HepG2 (cell line): ENCODE measurements around the gene EMC8. TPM values are rescaled to one million over a fixed set of nuclear protein-coding genes. Genes with fewer than 3 reads are reported as not detected.
A peak's percentile ranks its signal among the peaks of the same experiment; 100 is the strongest.

Source experiments
- ATF1 ChIP-seq: IDR thresholded peaks from 2 replicates; pipeline ENCODE4 v1.6.1; 2016; ENCODE audit warnings: mild to moderate bottlenecking, control low read depth
- BORCS8-MEF2B ChIP-seq: sonication (generic); formaldehyde crosslinking; IDR thresholded peaks from 2 replicates; pipeline ENCODE4 v1.8.0; 2022; ENCODE audit warnings: mild to moderate bottlenecking, missing genetic modification reagents
- GPN1 ChIP-seq: sonication (generic); formaldehyde crosslinking; IDR thresholded peaks from 2 replicates; pipeline ENCODE4 v1.5.1; 2020; ENCODE audit warnings: missing genetic modification reagents, borderline replicate concordance
- GRHL1 ChIP-seq: sonication (generic); formaldehyde crosslinking; conservative IDR thresholded peaks from 2 replicates; pipeline ENCODE4 v1.8.0; 2022; ENCODE audit warnings: missing genetic modification reagents
- HNRNPK ChIP-seq: fragments of 200-400 bp; formaldehyde crosslinking; IDR thresholded peaks from 2 replicates; pipeline ENCODE4 v1.6.1; 2018; ENCODE audit warnings: low read length, low read depth, moderate library complexity, mild to moderate bottlenecking; ENCODE audit not compliant: poor library complexity, severe bottlenecking
- MBD4 ChIP-seq: IDR thresholded peaks from 2 replicates; pipeline ENCODE4 v1.6.1; 2012; ENCODE audit warnings: low read length, inconsistent platforms, borderline replicate concordance
- MIXL1 ChIP-seq: IDR thresholded peaks from 2 replicates; pipeline ENCODE4 v1.6.1; 2016
- RAD21 ChIP-seq: fragments of 450-650 bp; formaldehyde crosslinking; IDR thresholded peaks from 2 replicates; pipeline ENCODE4 v1.5.0; 2020; ENCODE audit warnings: mild to moderate bottlenecking
- RFXANK ChIP-seq: IDR thresholded peaks from 2 replicates; pipeline ENCODE4 v1.6.1; 2016
- TSC22D2 ChIP-seq: sonication (generic); formaldehyde crosslinking; IDR thresholded peaks from 2 replicates; pipeline ENCODE4 v1.5.1; 2020; ENCODE audit warnings: missing genetic modification reagents, mild to moderate bottlenecking, borderline replicate concordance
- ZMAT3 ChIP-seq: sonication (generic); formaldehyde crosslinking; conservative IDR thresholded peaks from 2 replicates; pipeline ENCODE4 v1.7.0; 2021; ENCODE audit warnings: missing genetic modification reagents
- ZNF350 ChIP-seq: sonication (generic); formaldehyde crosslinking; IDR thresholded peaks from 2 replicates; pipeline ENCODE4 v1.4.0; 2020; ENCODE audit warnings: mild to moderate bottlenecking, low read depth, missing genetic modification reagents, borderline replicate concordance
- ZNF441 ChIP-seq: sonication (generic); formaldehyde crosslinking; IDR thresholded peaks from 2 replicates; pipeline ENCODE4 v1.7.0; 2021; ENCODE audit warnings: missing genetic modification reagents, borderline replicate concordance
- ZNF549 ChIP-seq: sonication (generic); formaldehyde crosslinking; IDR thresholded peaks from 2 replicates; pipeline ENCODE4 v1.5.0; 2020; ENCODE audit warnings: missing genetic modification reagents
- ZNF629 ChIP-seq: sonication (generic); formaldehyde crosslinking; conservative IDR thresholded peaks from 2 replicates; pipeline ENCODE4 v1.5.0; 2020; ENCODE audit warnings: missing genetic modification reagents
- ZNF879 ChIP-seq: sonication (generic); formaldehyde crosslinking; IDR thresholded peaks from 2 replicates; pipeline ENCODE4 v1.8.1; 2023; ENCODE audit warnings: missing genetic modification reagents
- polyA plus RNA-seq, 8 experiments: library from polyadenylated mRNA; depleted of rRNA in 3 of 8; stranded (reverse) in 7 of 8; unstranded in 1 of 8; fragments of >200 nt; fragmentation: Illumina TruSeq in 4 of 8; extraction: Trizol in 4 of 8; gene quantifications; 2 replicates each; pipeline versions ENCODE4 v1.2.1 to v1.2.3, GENCODE V29; 2011 to 2016; ENCODE audit warnings: low read depth in 4 of 8, missing spikeins in 1 of 8, mixed read lengths in 1 of 8; ENCODE audit not compliant: insufficient read depth in 1 of 8
- total RNA-seq, 5 experiments: library from RNA; depleted of rRNA; stranded (reverse); fragments of >200 nt; fragmentation: Illumina TruSeq; extraction: Trizol; gene quantifications; 2 replicates each; pipeline ENCODE4 v1.2.3, GENCODE V29; 2016; ENCODE audit warnings: low read depth in 1 of 5
- TF ChIP-seq, protein P1 (sequence below): sonication (generic); formaldehyde crosslinking; IDR thresholded peaks from 2 replicates; pipeline ENCODE4 v1.5.1; 2020; ENCODE audit warnings: missing genetic modification reagents, mild to moderate bottlenecking, borderline replicate concordance
- TF ChIP-seq, protein P2 (sequence below): sonication (generic); formaldehyde crosslinking; IDR thresholded peaks from 2 replicates; pipeline ENCODE4 v1.5.1; 2020; ENCODE audit warnings: mild to moderate bottlenecking, missing genetic modification reagents, moderate library complexity
- TF ChIP-seq, protein P3 (sequence below): sonication (generic); formaldehyde crosslinking; IDR thresholded peaks from 2 replicates; pipeline ENCODE4 v1.4.0; 2020; ENCODE audit warnings: missing genetic modification reagents, borderline replicate concordance

EMC8 gene
- total and polyA plus RNA-seq, 2 of the 13 experiments (the other 11 are each of a cell fraction or from before 2014, with no cell fraction given): 55.0 to 76.0 TPM

DNA sequence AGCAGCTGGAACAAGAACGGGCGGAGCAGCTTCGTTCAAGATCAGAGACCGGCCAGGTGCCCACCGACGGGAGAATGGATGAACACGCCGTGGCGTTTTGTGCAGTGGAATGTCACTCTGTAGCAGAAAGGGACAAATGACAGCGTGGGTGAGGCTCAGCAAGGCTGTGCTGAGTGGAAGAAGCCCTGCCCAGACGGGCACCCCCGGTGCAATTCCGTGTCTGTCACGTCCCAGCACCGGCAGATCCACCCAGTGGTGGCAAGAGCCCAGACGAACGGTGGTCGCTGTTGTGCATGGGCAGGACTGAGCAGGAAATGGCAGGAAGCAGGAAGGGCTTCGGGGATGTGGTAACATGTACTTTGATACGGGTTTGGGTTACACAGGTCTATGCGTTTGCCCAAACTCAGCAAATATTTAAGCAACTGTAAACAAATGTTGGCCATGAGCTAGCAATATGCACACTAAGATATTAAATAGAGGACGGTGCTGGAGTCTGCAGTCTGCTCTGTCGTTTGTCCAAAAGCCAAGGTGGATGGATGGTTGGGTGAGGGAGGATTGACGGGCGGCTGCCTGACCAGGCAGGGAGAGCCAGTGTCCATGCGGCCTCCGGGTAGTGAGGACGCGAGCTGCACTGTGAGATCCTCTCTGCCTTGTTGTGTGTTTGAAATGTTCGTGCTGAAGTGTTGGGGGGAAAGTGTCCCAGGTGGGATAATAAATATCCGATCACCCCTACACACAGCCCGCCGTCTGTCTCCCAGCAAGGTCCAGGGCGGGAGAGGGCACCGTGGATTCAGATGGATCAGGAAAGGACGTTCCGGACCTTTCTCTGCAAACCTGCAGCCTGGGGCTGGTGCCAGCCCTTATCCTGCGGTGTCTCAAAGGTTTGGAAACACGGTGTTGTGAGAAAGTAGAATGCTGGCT is 48.6 kb upstream of the EMC8 start (continued):
- TF ChIP-seq, protein P1, sequence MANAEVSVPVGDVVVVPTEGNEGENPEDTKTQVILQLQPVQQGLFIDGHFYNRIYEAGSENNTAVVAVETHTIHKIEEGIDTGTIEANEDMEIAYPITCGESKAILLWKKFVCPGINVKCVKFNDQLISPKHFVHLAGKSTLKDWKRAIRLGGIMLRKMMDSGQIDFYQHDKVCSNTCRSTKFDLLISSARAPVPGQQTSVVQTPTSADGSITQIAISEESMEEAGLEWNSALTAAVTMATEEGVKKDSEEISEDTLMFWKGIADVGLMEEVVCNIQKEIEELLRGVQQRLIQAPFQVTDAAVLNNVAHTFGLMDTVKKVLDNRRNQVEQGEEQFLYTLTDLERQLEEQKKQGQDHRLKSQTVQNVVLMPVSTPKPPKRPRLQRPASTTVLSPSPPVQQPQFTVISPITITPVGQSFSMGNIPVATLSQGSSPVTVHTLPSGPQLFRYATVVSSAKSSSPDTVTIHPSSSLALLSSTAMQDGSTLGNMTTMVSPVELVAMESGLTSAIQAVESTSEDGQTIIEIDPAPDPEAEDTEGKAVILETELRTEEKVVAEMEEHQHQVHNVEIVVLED (CRISPR knock-in tag): peak; percentile 55; the same call in 1 of the 2 replicates
- no peak for TF ChIP-seq ATF1 (CRISPR knock-in tag)
- no peak for TF ChIP-seq ZMAT3 (CRISPR knock-in tag)
- TF ChIP-seq RFXANK (CRISPR knock-in tag): no peak
- peak; percentile 93 for TF ChIP-seq ZNF350 (CRISPR knock-in tag)
- TF ChIP-seq GRHL1 (CRISPR knock-in tag): no peak
- no peak for TF ChIP-seq ZNF549 (CRISPR knock-in tag)
- peak; percentile 57 for TF ChIP-seq ZNF629 (CRISPR knock-in tag)
- TF ChIP-seq ZNF441: peak; percentile 84
- TF ChIP-seq TSC22D2 (CRISPR knock-in tag): no peak
- TF ChIP-seq RAD21 (CRISPR knock-in tag): 0 out of 2 replicates have a peak, but pooled peaks have one; percentile 4
- no peak for TF ChIP-seq HNRNPK
- TF ChIP-seq, protein P2, sequence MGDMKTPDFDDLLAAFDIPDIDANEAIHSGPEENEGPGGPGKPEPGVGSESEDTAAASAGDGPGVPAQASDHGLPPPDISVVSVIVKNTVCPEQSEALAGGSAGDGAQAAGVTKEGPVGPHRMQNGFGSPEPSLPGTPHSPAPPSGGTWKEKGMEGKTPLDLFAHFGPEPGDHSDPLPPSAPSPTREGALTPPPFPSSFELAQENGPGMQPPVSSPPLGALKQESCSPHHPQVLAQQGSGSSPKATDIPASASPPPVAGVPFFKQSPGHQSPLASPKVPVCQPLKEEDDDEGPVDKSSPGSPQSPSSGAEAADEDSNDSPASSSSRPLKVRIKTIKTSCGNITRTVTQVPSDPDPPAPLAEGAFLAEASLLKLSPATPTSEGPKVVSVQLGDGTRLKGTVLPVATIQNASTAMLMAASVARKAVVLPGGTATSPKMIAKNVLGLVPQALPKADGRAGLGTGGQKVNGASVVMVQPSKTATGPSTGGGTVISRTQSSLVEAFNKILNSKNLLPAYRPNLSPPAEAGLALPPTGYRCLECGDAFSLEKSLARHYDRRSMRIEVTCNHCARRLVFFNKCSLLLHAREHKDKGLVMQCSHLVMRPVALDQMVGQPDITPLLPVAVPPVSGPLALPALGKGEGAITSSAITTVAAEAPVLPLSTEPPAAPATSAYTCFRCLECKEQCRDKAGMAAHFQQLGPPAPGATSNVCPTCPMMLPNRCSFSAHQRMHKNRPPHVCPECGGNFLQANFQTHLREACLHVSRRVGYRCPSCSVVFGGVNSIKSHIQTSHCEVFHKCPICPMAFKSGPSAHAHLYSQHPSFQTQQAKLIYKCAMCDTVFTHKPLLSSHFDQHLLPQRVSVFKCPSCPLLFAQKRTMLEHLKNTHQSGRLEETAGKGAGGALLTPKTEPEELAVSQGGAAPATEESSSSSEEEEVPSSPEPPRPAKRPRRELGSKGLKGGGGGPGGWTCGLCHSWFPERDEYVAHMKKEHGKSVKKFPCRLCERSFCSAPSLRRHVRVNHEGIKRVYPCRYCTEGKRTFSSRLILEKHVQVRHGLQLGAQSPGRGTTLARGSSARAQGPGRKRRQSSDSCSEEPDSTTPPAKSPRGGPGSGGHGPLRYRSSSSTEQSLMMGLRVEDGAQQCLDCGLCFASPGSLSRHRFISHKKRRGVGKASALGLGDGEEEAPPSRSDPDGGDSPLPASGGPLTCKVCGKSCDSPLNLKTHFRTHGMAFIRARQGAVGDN (CRISPR knock-in tag): peak; percentile 97
- TF ChIP-seq MIXL1 (CRISPR knock-in tag): peak; percentile 89
- peak; percentile 70 for TF ChIP-seq BORCS8-MEF2B
- TF ChIP-seq ZNF879: peak; percentile 65
- no peak for TF ChIP-seq GPN1 (CRISPR knock-in tag)
- no peak for TF ChIP-seq MBD4
- TF ChIP-seq, protein P3, sequence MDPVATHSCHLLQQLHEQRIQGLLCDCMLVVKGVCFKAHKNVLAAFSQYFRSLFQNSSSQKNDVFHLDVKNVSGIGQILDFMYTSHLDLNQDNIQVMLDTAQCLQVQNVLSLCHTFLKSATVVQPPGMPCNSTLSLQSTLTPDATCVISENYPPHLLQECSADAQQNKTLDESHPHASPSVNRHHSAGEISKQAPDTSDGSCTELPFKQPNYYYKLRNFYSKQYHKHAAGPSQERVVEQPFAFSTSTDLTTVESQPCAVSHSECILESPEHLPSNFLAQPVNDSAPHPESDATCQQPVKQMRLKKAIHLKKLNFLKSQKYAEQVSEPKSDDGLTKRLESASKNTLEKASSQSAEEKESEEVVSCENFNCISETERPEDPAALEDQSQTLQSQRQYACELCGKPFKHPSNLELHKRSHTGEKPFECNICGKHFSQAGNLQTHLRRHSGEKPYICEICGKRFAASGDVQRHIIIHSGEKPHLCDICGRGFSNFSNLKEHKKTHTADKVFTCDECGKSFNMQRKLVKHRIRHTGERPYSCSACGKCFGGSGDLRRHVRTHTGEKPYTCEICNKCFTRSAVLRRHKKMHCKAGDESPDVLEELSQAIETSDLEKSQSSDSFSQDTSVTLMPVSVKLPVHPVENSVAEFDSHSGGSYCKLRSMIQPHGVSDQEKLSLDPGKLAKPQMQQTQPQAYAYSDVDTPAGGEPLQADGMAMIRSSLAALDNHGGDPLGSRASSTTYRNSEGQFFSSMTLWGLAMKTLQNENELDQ: no peak
